C4-2B (cell line): ENCODE measurements around the gene ASB15.

Experiments used
- H3K27ac ChIP-seq: fragments of 450-650 bp; 2 replicates; pipeline ENCODE4 v1.5.1; 2017
- CTCF ChIP-seq: fragments of 450-650 bp; conservative IDR thresholded peaks from 2 replicates; pipeline ENCODE4 v1.5.1; 2017; ENCODE audit warnings: mild to moderate bottlenecking
- ZFX ChIP-seq: fragments of 450-650 bp; IDR thresholded peaks from 2 replicates; pipeline ENCODE4 v1.6.1; 2017

ASB15 gene

GRCh38 chr7:123558289-123558874 is 43.2 kb upstream of the ASB15 start:
- TF ChIP-seq CTCF: no peak
- no peak for TF ChIP-seq ZFX

GRCh38 chr7:123562121-123562520 is 39.5 kb upstream of the ASB15 start:
- no peak overlapping the region for H3K27ac ChIP-seq
- TF ChIP-seq CTCF (no peak), ZFX (no peak)

More at GRCh38 chr7:123558289-123558874, 43.2 kb upstream of the ASB15 start:
- peak overlapping the region; percentile 90; the same call in 1 of the 2 replicates for H3K27ac ChIP-seq

GRCh38 chr7:123569352-123570010 is 32.1 kb upstream of the ASB15 start:
- H3K27ac ChIP-seq: no peak overlapping the region
- TF ChIP-seq ZFX: no peak

GRCh38 chr7:123570390-123571182 is 31.0 kb upstream of the ASB15 start:
- H3K27ac ChIP-seq: no peak overlapping the region
- no peak for TF ChIP-seq CTCF

- TF ChIP-seq ZFX: no peak
- no peak for TF ChIP-seq CTCF
- no peak overlapping the region for H3K27ac ChIP-seq
These were observed 30.4 kb upstream of the ASB15 start for GRCh38 chr7:123571187-123571586.

- H3K27ac ChIP-seq: no peak overlapping the region
- TF ChIP-seq ZFX: no peak
- no peak for TF ChIP-seq CTCF
These were observed 29.9 kb upstream of the ASB15 start for GRCh38 chr7:123571684-123572083.

- H3K27ac ChIP-seq: no peak overlapping the region
- TF ChIP-seq CTCF (no peak), ZFX (no peak)
These were observed 28.3 kb upstream of the ASB15 start for GRCh38 chr7:123573341-123573740.
